Stimulated activated naive CD4-positive, alpha-beta T cell treated with Interleukin-2 at 50 U/mL for 16 hours (primary cell): ENCODE data around the gene MAPK6.
"Not testable (repeated sequence)": the region's sequence is repeated elsewhere in the genome, so short reads cannot be mapped to it uniquely, and the experiment has no call there.

Experiments used
- DNase-seq: peaks from one replicate; lab custom pipeline; 2025; lab: John Stamatoyannopoulos, UW

The MAPK6 gene

GRCh38 chr15:52080031-52080430 lies 61.0 kb downstream of the MAPK6 start:
- DNase-seq, result no peak

- no peak for DNase-seq
Observed at GRCh38 chr15:52080706-52081392, 61.8 kb downstream of the MAPK6 start.

- DNase-seq, result no peak
Observed at GRCh38 chr15:52082197-52083036, 63.4 kb downstream of the MAPK6 start.

DNA sequence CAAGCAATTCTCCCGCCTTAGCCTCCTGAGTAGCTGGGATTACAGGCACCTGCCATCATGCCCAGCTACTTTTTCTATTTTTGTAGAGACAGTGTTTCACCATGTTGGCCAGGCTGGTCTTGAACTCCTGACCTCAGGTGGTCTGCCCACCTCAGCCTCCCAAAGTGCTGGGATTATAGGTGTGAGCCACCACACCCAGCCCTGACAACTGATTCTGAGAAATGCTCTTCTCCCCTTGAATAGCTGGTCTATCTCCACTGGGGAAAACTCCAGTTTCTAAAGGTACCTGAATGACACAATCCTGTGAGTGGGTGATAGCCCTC lies 64.0 kb downstream of the MAPK6 start:
- not testable (repeated sequence) for DNase-seq

DNA sequence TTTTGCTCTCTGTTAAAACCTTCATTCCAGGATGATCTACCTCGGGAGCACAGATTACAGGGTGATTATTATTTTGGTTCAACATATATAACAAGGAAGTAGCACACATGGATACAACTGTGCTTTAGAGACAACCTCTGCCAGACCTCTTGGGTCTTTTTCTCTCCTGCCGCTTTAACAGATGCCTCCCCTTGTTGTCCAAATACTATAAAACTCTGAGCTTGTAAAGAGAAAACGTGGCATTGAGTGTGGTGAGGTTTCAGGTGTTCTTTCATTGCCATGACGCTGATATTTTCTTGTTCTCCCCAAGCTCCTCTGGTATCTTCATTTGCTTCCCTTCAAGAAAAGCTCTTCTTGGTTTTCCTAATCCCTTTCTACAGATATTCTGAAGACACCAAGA lies 64.6 kb downstream of the MAPK6 start:
- DNase-seq, result no peak

DNA sequence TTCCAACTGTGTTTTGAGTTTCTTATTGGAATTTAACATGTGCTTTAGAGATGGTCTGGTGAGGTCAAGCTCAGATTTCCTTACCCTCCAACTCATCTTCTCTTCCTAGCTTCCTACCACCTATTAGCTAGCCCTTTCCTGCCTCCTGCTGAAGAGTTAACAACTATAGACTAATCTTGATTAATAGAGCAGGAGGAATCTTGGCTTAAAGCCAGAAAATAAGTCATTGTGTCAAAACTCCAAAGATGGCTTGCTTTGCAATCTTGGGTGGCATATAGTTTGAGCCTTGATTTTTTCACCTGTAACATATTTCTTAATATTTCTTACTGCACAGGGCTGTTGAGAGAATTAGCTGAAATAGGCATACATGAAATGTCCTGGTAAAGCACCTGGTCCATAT lies 66.3 kb downstream of the MAPK6 start:
- no peak for DNase-seq

- DNase-seq, result no peak
Observed at GRCh38 chr15:52086011-52086786, 67.2 kb downstream of the MAPK6 start.

DNA sequence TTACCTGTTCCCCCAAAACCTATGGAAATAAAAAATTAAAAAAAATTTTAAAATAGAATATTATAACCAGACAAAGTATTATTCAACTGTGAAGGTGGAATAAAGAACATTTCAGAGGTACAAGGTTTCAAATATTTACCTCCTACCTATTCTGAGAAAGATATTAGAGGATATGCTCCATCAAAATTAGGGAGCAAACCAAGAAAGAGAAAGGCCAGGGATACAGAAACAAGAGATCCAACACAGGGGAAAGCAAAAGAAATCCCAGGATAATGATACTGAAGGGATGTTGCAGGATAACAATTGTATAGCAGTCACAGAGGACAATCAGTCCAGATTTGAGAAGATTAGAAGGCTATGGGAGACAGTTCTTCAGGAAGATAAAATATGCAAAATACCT lies 71.2 kb downstream of the MAPK6 start:
- DNase-seq, result no peak

- no peak for DNase-seq
Observed at GRCh38 chr15:52093167-52093538, 74.1 kb downstream of the MAPK6 start.

GRCh38 chr15:52093539-52094510 lies 74.8 kb downstream of the MAPK6 start:
- no peak for DNase-seq

DNA sequence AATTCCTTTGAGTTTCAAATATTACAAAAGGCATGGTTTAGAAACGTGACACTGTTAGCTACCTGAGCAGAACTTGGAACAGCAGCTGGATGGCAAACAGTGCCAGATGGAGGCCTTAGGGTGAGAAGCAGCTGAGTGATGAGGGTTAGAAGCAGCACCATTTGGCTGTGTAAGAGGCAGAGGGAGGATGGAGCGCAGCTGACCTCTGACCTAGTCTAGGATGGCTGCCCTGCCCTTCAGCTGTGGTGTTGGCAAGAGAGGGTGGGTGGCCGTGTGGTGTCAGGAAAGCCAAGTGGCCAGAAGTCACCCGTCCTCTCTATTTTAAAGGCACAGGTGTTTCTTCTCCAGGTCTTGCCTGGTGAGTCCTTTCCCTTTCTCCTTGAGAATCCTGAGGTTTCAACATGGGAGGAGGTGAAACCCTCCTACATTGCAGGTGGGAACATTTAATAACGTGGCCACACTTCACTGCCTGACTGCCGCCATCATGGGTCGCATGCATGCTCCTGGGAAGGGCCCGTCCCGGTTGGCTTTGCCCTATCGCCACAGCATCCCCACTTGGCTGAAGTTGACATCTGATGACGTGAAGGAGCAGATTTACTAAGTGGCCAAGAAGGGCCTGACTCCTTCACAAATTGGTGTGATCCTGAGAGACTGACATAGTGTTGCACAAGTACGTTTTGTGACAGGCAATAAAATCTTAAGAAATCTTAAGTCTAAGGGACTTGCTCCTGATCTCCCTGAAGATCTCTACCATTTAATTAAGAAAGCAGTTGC lies 76.0 kb downstream of the MAPK6 start:
- DNase-seq, result no peak

DNA sequence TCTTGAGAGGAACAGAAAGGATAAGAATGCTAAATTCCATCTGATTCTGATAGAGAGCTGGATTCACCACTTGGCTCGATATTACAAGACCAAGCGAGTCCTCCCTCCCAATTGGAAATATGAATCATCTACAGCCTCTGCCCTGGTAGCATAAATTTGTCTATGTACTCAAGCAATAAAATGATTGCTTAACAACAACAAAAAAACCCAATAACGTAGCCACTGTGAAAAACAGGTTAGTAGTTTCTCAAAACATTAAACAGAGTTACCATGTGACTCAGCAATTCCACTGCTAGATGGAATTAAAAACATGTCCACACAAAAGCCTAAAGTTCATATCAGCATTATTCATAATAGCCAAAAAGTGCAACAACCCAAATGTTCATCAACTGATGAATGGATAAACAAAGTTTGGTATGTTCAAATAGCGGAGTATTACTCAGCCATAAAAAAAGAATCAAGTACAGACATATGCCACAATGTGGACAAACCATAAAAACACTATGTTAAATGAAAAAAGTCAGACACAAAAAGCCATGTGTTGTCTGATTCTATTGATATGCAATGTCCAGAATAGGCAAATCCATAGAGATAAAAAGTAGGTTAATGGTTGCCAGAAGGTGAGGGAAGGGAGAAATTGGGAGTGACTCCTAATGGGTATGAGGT lies 76.7 kb downstream of the MAPK6 start:
- DNase-seq, result no peak

DNA sequence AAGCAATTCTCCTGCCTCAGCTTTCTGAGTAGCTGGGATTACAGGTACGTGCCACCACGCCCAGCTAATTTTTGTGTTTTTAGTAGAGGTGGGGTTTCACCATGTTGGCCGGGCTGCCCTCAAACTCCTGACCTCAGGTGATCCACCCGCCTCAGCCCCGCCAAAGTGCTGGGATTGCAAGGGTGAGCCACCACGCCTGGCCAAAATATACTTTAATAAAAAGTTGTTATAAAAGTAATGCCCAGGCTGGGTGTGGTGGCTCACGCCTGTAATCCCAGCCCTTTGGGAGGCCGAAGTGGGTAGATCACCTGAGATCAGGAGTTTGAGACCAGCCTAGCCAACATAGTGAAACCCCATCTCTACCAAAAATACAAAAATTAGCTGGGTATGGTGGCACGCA lies 77.5 kb downstream of the MAPK6 start:
- not testable (repeated sequence) for DNase-seq

DNA sequence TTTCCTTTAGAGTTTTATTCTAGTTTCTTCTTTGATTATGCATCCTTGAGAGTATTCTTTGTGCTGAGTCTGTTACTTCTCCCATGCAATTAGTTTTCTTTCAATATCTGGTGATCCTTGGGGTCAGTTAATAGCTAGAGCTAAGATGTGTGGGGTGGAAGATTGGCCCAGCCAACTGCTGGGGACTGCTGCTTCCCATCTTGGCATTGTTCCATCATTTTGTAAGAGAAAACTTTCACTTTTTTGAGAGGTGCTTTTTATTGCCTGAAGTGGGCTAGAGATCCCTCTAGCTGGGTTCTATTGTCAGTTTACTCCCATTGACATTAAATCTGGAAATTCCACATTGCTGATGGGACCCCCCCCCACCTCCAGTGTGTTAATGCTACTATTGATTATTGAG lies 78.2 kb downstream of the MAPK6 start:
- no peak for DNase-seq

DNA sequence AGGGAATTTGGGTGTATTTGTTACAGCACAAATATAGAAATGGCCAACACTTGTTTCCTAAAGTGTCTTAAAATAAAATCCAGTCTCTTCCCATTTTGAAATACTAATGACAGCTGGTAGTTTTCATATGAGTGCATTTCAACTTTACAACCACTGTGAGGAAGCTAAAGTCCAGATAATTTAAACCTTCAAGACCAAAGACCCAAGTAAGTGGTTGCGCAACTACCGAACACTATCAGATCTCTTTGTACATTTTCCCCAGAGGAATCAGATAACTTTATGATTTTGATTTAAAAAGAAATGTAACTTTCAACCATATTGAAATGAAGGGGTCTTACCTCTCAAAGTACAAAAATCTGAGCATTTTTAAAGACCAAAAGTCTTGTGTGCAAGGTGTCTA lies 79.3 kb downstream of the MAPK6 start:
- DNase-seq, result no peak

DNA sequence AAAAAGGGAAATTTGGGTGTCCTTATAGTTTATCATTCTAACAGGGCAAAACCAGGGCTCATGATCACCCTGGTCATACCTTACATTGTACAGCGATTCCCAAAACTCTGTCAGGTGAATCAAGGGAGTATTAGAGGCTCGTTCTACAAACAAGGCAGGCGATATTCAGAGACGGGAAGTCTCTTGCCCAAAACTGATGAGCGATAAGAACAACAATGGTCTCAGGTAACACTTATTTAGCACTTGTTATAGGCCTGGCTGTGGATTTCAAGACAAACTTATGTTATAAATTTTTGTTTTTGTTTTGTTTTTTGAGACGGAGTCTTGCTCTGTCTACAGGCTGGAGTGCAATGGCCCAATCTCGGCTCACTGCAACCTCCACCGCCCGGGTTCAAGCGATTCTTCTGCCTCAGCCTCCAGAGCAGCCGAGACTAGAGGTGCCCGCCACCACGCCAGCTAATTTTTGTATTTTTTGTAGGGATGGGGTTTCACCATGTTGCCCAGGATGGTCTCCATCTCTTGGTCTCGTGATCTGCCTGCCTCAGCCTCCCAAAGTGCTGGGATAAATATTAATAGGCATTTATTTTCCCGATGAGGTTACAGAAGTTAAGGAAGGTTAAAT lies 80.7 kb downstream of the MAPK6 start:
- no peak for DNase-seq

- no peak for DNase-seq
Observed at GRCh38 chr15:52100807-52101442, 81.9 kb downstream of the MAPK6 start.

DNA sequence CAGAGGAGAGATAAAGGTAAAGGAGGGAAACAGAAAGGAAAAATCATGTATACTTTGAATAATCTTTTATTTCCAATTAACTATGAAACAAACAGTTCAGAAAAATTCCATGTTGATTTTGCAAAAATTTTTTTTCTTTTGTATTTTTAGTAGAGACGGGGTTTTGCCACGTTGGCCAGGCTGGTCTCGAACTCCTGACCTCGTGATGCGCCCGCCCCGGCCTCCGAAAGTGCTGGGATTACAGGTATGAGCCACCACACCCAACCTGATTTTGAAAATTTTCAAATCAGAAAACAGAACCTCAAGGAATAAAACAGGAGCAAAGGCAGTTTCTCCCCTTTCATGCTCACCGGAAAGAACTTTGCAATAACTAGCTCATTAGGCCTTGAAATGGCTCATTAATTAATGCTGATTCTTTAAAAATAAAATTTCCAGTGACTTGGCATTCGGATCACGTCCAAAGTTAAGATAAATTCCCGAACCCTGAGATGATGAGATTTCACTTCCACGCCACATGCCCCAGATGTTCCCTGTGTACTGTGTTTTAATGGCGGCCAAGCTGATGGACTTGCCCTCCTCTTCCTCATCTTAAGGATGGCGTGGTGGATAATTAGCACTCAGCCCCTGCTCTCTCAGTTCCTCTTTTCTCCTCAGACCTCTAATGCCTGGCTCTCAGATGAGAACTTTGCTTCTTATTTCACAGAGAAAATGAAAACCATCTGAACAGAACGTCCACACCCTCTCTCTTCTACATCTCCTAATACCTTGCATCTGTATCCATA lies 82.7 kb downstream of the MAPK6 start:
- DNase-seq, result no peak

GRCh38 chr15:52102463-52102862 lies 83.4 kb downstream of the MAPK6 start:
- no peak for DNase-seq
